Measurements from ENCODE around the gene ACP7. TPM values are rescaled to one million over a fixed set of nuclear protein-coding genes. Genes with fewer than 3 reads are reported as not detected.

Gene ACP7
- total and polyA plus RNA-seq, 2 donors (not counting 3 experiments of a cell fraction or from before 2014, with no cell fraction given) = 0.04 to 0.49 TPM

DNA sequence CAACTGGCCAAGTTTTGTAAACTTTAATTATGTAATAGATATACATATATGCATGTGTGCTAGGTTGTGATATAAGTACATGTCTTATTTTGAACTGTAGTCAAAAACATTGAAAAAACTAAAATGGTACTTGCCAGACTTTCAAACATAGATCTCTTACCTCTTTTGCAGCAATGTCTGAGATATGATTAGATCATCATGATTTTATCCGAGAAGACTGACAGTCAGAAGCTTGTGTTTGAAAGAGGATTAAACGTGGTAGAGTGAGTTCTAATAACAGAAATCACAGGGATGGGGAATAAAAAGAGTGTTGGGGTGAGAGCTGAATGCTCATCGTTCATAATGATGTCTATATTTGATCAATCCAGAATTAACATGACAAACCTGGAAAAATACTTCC, 18.2 kb upstream of the ACP7 start:
- Histone ChIP-seq H3K4me3 (replicated peaks in 1 of 3; ENCODE audit: insufficient read depth in 1 of 3, low read depth in 1 of 3, low read length in 3 of 3) (no peak overlapping the region), H3K9me1 (replicated peaks; ENCODE audit: control insufficient read depth, extremely low read depth, insufficient read depth, low read length) (no peaks in the 10 kb centered on the region), H2AFZ (ENCODE audit: low read depth, low read length) (no peak overlapping the region), H3K36me3 (ENCODE audit: control insufficient read depth in 2 of 2, extremely low read depth in 1 of 2, insufficient read depth in 2 of 2, low read length in 2 of 2) (no peaks in the 10 kb centered on the region), H3K4me1 (ENCODE audit: control insufficient read depth, extremely low read depth, insufficient read depth, low read length) (no peaks in the 10 kb centered on the region), H3K27ac (ENCODE audit: insufficient read depth, low read depth, low read length) (no peak overlapping the region), H3K4me2 (ENCODE audit: insufficient read depth, low read length) (no peak overlapping the region), H3K27me3 (ENCODE audit: control insufficient read depth in 2 of 2, insufficient read depth in 2 of 2, low read length in 2 of 2) (no peaks in the 10 kb centered on the region), H4K20me1 (replicated peaks; ENCODE audit: control insufficient read depth, extremely low read depth, insufficient read depth, low read length) (no peaks in the 10 kb centered on the region), H3K9ac (replicated peaks; ENCODE audit: extremely low read depth, insufficient read depth, low read length) (no peak overlapping the region), H3K79me2 (ENCODE audit: control insufficient read depth, insufficient read depth, low read length) (no peaks in the 10 kb centered on the region), H3K9me3 (replicated peaks; ENCODE audit: control insufficient read depth, insufficient read depth, low read length) (no peaks in the 10 kb centered on the region)
- POLR2A ChIA-PET = no interaction called here
- intact Hi-C loops (cut with micrococcal nuclease) (no loop called here), dilution Hi-C loops (cut with MboI; ENCODE audit: extremely low pct_ligation_motif_present, low sequenced_read_pairs) (no loop called here)
- CTCF ChIA-PET = interaction anchor here (5.1 kb wide), 1 partner anchor 14 kb away, joined by 31 read pairs; no protein-coding TSS in a partner anchor
- no peak for TF ChIP-seq MYC (IDR thresholded peaks at IDR 0.05; ENCODE audit: low read depth, low read length)
- no peak for TF ChIP-seq FOS (IDR thresholded peaks at IDR 0.05; ENCODE audit: borderline replicate concordance, insufficient read depth, low read length)
- TF ChIP-seq, protein P1, sequence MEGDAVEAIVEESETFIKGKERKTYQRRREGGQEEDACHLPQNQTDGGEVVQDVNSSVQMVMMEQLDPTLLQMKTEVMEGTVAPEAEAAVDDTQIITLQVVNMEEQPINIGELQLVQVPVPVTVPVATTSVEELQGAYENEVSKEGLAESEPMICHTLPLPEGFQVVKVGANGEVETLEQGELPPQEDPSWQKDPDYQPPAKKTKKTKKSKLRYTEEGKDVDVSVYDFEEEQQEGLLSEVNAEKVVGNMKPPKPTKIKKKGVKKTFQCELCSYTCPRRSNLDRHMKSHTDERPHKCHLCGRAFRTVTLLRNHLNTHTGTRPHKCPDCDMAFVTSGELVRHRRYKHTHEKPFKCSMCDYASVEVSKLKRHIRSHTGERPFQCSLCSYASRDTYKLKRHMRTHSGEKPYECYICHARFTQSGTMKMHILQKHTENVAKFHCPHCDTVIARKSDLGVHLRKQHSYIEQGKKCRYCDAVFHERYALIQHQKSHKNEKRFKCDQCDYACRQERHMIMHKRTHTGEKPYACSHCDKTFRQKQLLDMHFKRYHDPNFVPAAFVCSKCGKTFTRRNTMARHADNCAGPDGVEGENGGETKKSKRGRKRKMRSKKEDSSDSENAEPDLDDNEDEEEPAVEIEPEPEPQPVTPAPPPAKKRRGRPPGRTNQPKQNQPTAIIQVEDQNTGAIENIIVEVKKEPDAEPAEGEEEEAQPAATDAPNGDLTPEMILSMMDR (IDR thresholded peaks at IDR 0.05; ENCODE audit: extremely low read depth in 1 of 2, insufficient read depth in 1 of 2, low read depth in 1 of 2, low read length in 2 of 2) = no peak
- no peak for TF ChIP-seq EZH2 (IDR thresholded peaks at IDR 0.05; ENCODE audit: borderline replicate concordance, low read depth, low read length, severe bottlenecking)
- TF ChIP-seq GATA2 (IDR thresholded peaks at IDR 0.05; ENCODE audit: insufficient read depth, insufficient read length, low read depth, low read length) = no peak
- no peak for TF ChIP-seq MAX (IDR thresholded peaks at IDR 0.05; ENCODE audit: insufficient read depth, insufficient read length)
- no peak for TF ChIP-seq POLR2AphosphoS5 (IDR thresholded peaks at IDR 0.05; ENCODE audit: insufficient read depth, low read depth, low read length)
- TF ChIP-seq JUN (IDR thresholded peaks at IDR 0.05; ENCODE audit: borderline replicate concordance, insufficient read depth, insufficient read length, low read depth) = no peak
- no peak for TF ChIP-seq POLR2A (IDR thresholded peaks at IDR 0.05; ENCODE audit: low read depth, low read length)
- no TSS peak for BruUV-seq (replicated peaks)
- DNase-seq (ENCODE audit: low read depth, low spot score) (no peak), FAIRE-seq (no peak)
